H1 (cell line): ENCODE data around the gene MYL3. TPM values are rescaled to one million over a fixed set of nuclear protein-coding genes. Genes with fewer than 3 reads are reported as not detected.
A peak's percentile ranks its signal among the peaks of the same experiment; 100 is the strongest.

ENCODE experiments used
- CTCF ChIA-PET: fragments of 300-600 bp; sonication (Branson Sonifier 250); formaldehyde crosslinking; loops from one replicate; lab custom pipeline; 2021; ENCODE audit not compliant: partially characterized antibody; lab: Charles Lee
- POLR2A ChIA-PET: fragments of 300-600 bp; sonication (Branson Sonifier 250); formaldehyde crosslinking; loops from one replicate; lab custom pipeline; 2021; ENCODE audit warnings: inconsistent platforms; ENCODE audit not compliant: partially characterized antibody; lab: Charles Lee
- DNase-seq, 2 experiments: peaks; one replicate each; pipeline versions ENCODE4 v3.0.0 to v3.0.0-alpha.2; 2010 to 2022; ENCODE audit warnings: low spot score in 2 of 2, low read depth in 1 of 2, mixed read lengths in 1 of 2
- FAIRE-seq: peaks from 2 replicates; lab custom pipeline; 2011; peaks lifted over from hg19 to GRCh38; lab: Jason Lieb, UNC
- H2AFZ ChIP-seq: 2 replicates; pipeline ENCODE4 v1.8.1; 2012; ENCODE audit warnings: low read length, inconsistent platforms
- H2AK5ac ChIP-seq: 2 replicates; pipeline ENCODE4 v1.6.1; 2013; ENCODE audit warnings: low read depth, low read length
- H2BK120ac ChIP-seq: replicated peaks from 2 replicates; pipeline ENCODE3; 2013; ENCODE audit warnings: low read depth, low read length, inconsistent platforms
- H2BK12ac ChIP-seq: 2 replicates; pipeline ENCODE4 v1.6.1; 2013; ENCODE audit warnings: low read depth, low read length
- H2BK15ac ChIP-seq: 2 replicates; pipeline ENCODE4 v1.6.1; 2013; ENCODE audit warnings: low read length
- H2BK20ac ChIP-seq: 2 replicates; pipeline ENCODE4 v1.6.1; 2013; ENCODE audit warnings: low read length
- H2BK5ac ChIP-seq: 2 replicates; pipeline ENCODE4 v1.6.1; 2013; ENCODE audit warnings: low read depth, low read length
- H3K14ac ChIP-seq: 2 replicates; pipeline ENCODE4 v1.6.1; 2013; ENCODE audit warnings: inconsistent platforms; ENCODE audit not compliant: insufficient read length
- H3K18ac ChIP-seq: 2 replicates; pipeline ENCODE4 v1.6.1; 2013; ENCODE audit warnings: low read length; ENCODE audit errors: extremely low read depth
- H3K23ac ChIP-seq: 2 replicates; pipeline ENCODE4 v1.6.1; 2013; ENCODE audit warnings: inconsistent platforms; ENCODE audit not compliant: insufficient read length
- H3K23me2 ChIP-seq: 2 replicates; pipeline ENCODE4 v1.6.1; 2013; ENCODE audit warnings: low read depth, low read length
- H3K27ac ChIP-seq: 2 replicates; pipeline ENCODE4 v1.6.1; 2011; ENCODE audit warnings: low read depth, low read length, inconsistent platforms
- H3K27me3 ChIP-seq, 4 experiments: replicated peaks in 1 of 4; 1 replicate in 1 of 4; 2 replicates in 3 of 4; pipeline versions ENCODE4 v1.6.1 to v1.8.1; 2011 to 2013; ENCODE audit warnings: low read length in 3 of 4, mild to moderate bottlenecking in 3 of 4, inconsistent platforms in 2 of 4, mixed read lengths in 2 of 4, moderate library complexity in 1 of 4; ENCODE audit not compliant: control insufficient read depth in 3 of 4, insufficient read depth in 3 of 4; ENCODE audit errors: extremely low read depth in 1 of 4
- H3K36me3 ChIP-seq, 4 experiments: 2 replicates each; pipeline versions ENCODE4 v1.6.1 to v1.8.1; 2011 to 2013; ENCODE audit warnings: mild to moderate bottlenecking in 4 of 4, low read length in 3 of 4, moderate library complexity in 2 of 4, control low read depth in 1 of 4, inconsistent platforms in 1 of 4; ENCODE audit not compliant: insufficient read depth in 4 of 4, control insufficient read depth in 2 of 4
- H3K4ac ChIP-seq: replicated peaks from 2 replicates; pipeline ENCODE3; 2013; ENCODE audit warnings: low read length, low read depth, mixed read lengths, inconsistent platforms; ENCODE audit not compliant: insufficient read length
- H3K4me1 ChIP-seq, 4 experiments: replicated peaks in 1 of 4; 1 replicate in 1 of 4; 2 replicates in 3 of 4; pipeline versions ENCODE4 v1.6.1 to v1.8.1; 2011 to 2013; ENCODE audit warnings: low read length in 3 of 4, inconsistent platforms in 2 of 4, mixed read lengths in 1 of 4; ENCODE audit not compliant: insufficient read depth in 4 of 4, control insufficient read depth in 3 of 4
- H3K4me2 ChIP-seq, 2 experiments: 2 replicates each; pipeline versions ENCODE4 v1.6.1 to v1.8.1; 2011 to 2013; ENCODE audit warnings: low read depth in 2 of 2, low read length in 2 of 2, control low read depth in 1 of 2, inconsistent platforms in 1 of 2, mild to moderate bottlenecking in 1 of 2; ENCODE audit not compliant: insufficient read depth in 1 of 2
- H3K4me3 ChIP-seq, 4 experiments: fragments of 200-600, 300-600 bp in 1 of 4; sonication (generic), shearing (Covaris generic), sonication (Bioruptor Twin) in 1 of 4; 2 replicates each; pipeline versions ENCODE4 v1.5.1 to v1.8.1; 2011 to 2016; ENCODE audit warnings: low read length in 4 of 4, low read depth in 3 of 4, control low read depth in 2 of 4, inconsistent platforms in 2 of 4, mild to moderate bottlenecking in 2 of 4, mixed read lengths in 1 of 4, moderate library complexity in 1 of 4; ENCODE audit not compliant: insufficient read depth in 2 of 4; ENCODE audit errors: extremely low read depth in 1 of 4
- H3K56ac ChIP-seq: replicated peaks from 2 replicates; pipeline ENCODE3; 2013; ENCODE audit warnings: low read depth, mild to moderate bottlenecking, mixed read lengths, low read length, inconsistent platforms; ENCODE audit not compliant: insufficient read length
- H3K79me1 ChIP-seq: 2 replicates; pipeline ENCODE4 v1.6.1; 2013; ENCODE audit warnings: low read depth, low read length, control low read depth
- H3K79me2 ChIP-seq, 2 experiments: 2 replicates each; pipeline versions ENCODE4 v1.6.1 to v1.8.1; 2012 to 2013; ENCODE audit warnings: low read length in 2 of 2, mild to moderate bottlenecking in 2 of 2, inconsistent platforms in 1 of 2; ENCODE audit not compliant: insufficient read depth in 2 of 2, control insufficient read depth in 1 of 2
- H3K9ac ChIP-seq, 4 experiments: replicated peaks in 1 of 4; 1 replicate in 1 of 4; 2 replicates in 3 of 4; pipeline versions ENCODE4 v1.6.1 to v1.8.1; 2011 to 2013; ENCODE audit warnings: low read depth in 3 of 4, low read length in 3 of 4, control low read depth in 2 of 4, mild to moderate bottlenecking in 2 of 4, moderate library complexity in 2 of 4, inconsistent platforms in 1 of 4; ENCODE audit errors: extremely low read depth in 1 of 4
- H3K9me3 ChIP-seq, 2 experiments: 2 replicates each; pipeline versions ENCODE4 v1.6.1 to v1.8.1; 2012 to 2013; ENCODE audit warnings: mild to moderate bottlenecking in 2 of 2, moderate library complexity in 2 of 2, control low read depth in 1 of 2, inconsistent platforms in 1 of 2, low read depth in 1 of 2, low read length in 1 of 2, mixed read lengths in 1 of 2; ENCODE audit not compliant: insufficient read depth in 2 of 2
- H4K20me1 ChIP-seq, 2 experiments: replicated peaks in 1 of 2; 2 replicates each; pipeline versions ENCODE3 to v1.8.1; 2011 to 2013; ENCODE audit warnings: inconsistent platforms in 2 of 2, low read length in 2 of 2, mild to moderate bottlenecking in 1 of 2; ENCODE audit not compliant: insufficient read depth in 2 of 2, control insufficient read depth in 1 of 2
- H4K5ac ChIP-seq: 2 replicates; pipeline ENCODE4 v1.6.1; 2013; ENCODE audit warnings: low read length, low read depth, mixed read lengths, inconsistent platforms; ENCODE audit not compliant: insufficient read length
- H4K8ac ChIP-seq: 2 replicates; pipeline ENCODE4 v1.8.0; 2013; ENCODE audit warnings: mild to moderate bottlenecking, moderate library complexity, low read length, inconsistent platforms; ENCODE audit not compliant: insufficient read depth; ENCODE audit errors: extremely low read depth
- H4K91ac ChIP-seq: replicated peaks from 2 replicates; pipeline ENCODE3; 2013; ENCODE audit warnings: low read length, mixed read lengths, inconsistent platforms; ENCODE audit not compliant: insufficient read length
- KDM4A ChIP-seq: IDR thresholded peaks from one replicate; pipeline ENCODE4 v1.7.1; 2012; ENCODE audit warnings: low read depth, mild to moderate bottlenecking, moderate library complexity, low read length, inconsistent platforms; ENCODE audit not compliant: severe bottlenecking
- RFX5 ChIP-seq: IDR thresholded peaks from 2 replicates; pipeline ENCODE4 v1.6.1; 2011; ENCODE audit warnings: low read depth, low read length, improper control_type of control experiment, borderline replicate concordance
- SIRT6 ChIP-seq: IDR thresholded peaks from one replicate; pipeline ENCODE4 v1.7.1; 2012; ENCODE audit warnings: low read length, inconsistent platforms
- YY1 ChIP-seq: IDR thresholded peaks from 2 replicates; pipeline ENCODE4 v1.6.1; 2011; ENCODE audit warnings: low read depth, mild to moderate bottlenecking, low read length
- WGBS, 2 experiments: shearing (Covaris generic) in 1 of 2; methylation state at CpG; one replicate each; pipeline versions ENCODE4 v1.1.6 to v1.1.7; 2013 to 2015; ENCODE audit warnings: low lambda C conversion rate in 2 of 2, mixed read lengths in 2 of 2, inconsistent platforms in 1 of 2, low coverage in 1 of 2, missing lambda C conversion rate in 1 of 2; ENCODE audit not compliant: insufficient replicate concordance in 2 of 2, insufficient coverage in 1 of 2, insufficient read length in 1 of 2; ENCODE audit errors: extremely low coverage in 1 of 2, missing lambda C conversion rate in 1 of 2; 5-methylcytosine and 5-hydroxymethylcytosine counted together
- polyA plus RNA-seq, 7 experiments: library from polyadenylated mRNA; depleted of rRNA in 3 of 7; stranded (reverse) in 5 of 7; unstranded in 2 of 7; fragments of >200 nt in 5 of 7; fragments of 200-250 nt in 2 of 7; gene quantifications; 1 replicate in 5 of 7; 2 replicates in 1 of 7; 4 replicates in 1 of 7; pipeline versions ENCODE4 v1.2.1 to v1.2.3, GENCODE V29; 2011 to 2013; ENCODE audit warnings: missing spikeins in 2 of 7, mixed read lengths in 2 of 7
- total RNA-seq: library from RNA; stranded (reverse); fragmentation: NEBNext Ultra II Directional; extraction: Animal tissue kit (Norgen Biotek cat#: 25700); gene quantifications from 2 replicates; pipeline ENCODE4 v1.2.1, GENCODE V29; 2021

The MYL3 gene
- total and polyA plus RNA-seq, 2 of the 8 experiments (the other 6 are each of a cell fraction or from before 2014, with no cell fraction given), result 0.06 TPM; not detected in 1

DNA sequence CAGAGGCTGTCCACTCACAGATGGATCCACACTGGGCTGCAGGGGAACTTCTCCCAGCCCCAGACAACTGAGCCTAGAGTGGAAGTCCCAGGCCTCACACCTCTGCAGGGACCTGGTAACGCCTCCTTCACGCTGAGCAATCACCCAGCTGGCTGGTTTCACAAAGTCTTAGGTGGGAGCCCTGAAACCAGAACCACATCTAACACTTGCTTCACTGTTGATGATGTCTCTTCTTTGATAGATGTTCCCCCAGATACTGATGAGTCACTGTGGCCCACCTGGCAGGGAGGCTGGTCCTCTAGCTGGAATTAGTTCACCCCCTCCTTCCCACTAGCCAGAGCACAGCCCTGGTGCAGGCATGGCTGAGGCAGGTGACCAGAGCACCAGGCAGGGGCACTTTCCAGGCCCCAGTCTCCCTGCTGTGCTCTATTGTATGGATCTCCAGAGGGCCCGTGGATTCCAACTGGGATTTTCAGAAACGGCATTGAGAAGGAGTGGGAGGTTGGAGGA, 33.5 kb downstream of the MYL3 start:
- no peaks in the 10 kb centered on the region for H3K36me3 ChIP-seq
- peak in 1 of 2 experiments; percentile 36 for DNase-seq

More for the DNA sequence above, 33.5 kb downstream of the MYL3 start:
- Histone ChIP-seq H2BK12ac (no peak overlapping the region), H2BK120ac (no peak overlapping the region), H3K56ac (no peak overlapping the region), H3K9me3 (no peaks in the 10 kb centered on the region; a peak in 2 of 4 replicates), H2AFZ (no peak overlapping the region), H2BK15ac (no peak overlapping the region), H4K8ac (no peak overlapping the region), H4K91ac (no peak overlapping the region), H3K4me3 (no peak overlapping the region), H2BK5ac (no peak overlapping the region), H3K4me2 (no peak overlapping the region), H3K79me1 (no peaks in the 10 kb centered on the region), H3K27me3 (no peaks in the 10 kb centered on the region; a peak in 1 of 7 replicates), H2BK20ac (no peak overlapping the region), H3K18ac (no peak overlapping the region; the same call in 1 of the 2 replicates), H3K9ac (no peak overlapping the region), H3K4me1 (peaks cover 0 to 3% (median 0%) of the 10 kb centered on the region in 4 experiments; a peak in 1 of 7 replicates), H2AK5ac (no peak overlapping the region), H4K20me1 (no peaks in the 10 kb centered on the region), H3K79me2 (no peaks in the 10 kb centered on the region), H3K23ac (no peak overlapping the region), H3K27ac (no peak overlapping the region), H3K14ac (no peak overlapping the region), H4K5ac (no peak overlapping the region), H3K23me2 (no peaks in the 10 kb centered on the region), H3K4ac (no peak overlapping the region)
- POLR2A ChIA-PET, result interaction anchor here (1.3 kb wide), 1 partner anchor 17 kb away, joined by 3 read pairs; no protein-coding TSS in a partner anchor
- FAIRE-seq, result no peak
- CTCF ChIA-PET, result no interaction called here
- 81% methylated on average over 4 of the region's 4 CpGs; no CpG with 5 or more reads in 1 of the 2 experiments for WGBS, 2 experiments
- TF ChIP-seq KDM4A (no peak), SIRT6 (no peak), YY1 (no peak), RFX5 (peak; percentile 59; the same call in 1 of the 2 replicates)
